GM18498 (cell line): ENCODE results near the gene RAC3.

Experiments
- ATAC-seq: cut with Tn5 transposase; IDR thresholded peaks from one replicate; pipeline ENCODE4 v1.9.1; 2021; ENCODE audit warnings: mild to moderate bottlenecking, moderate library complexity; ENCODE audit not compliant: unreplicated experiment

The RAC3 gene

DNA sequence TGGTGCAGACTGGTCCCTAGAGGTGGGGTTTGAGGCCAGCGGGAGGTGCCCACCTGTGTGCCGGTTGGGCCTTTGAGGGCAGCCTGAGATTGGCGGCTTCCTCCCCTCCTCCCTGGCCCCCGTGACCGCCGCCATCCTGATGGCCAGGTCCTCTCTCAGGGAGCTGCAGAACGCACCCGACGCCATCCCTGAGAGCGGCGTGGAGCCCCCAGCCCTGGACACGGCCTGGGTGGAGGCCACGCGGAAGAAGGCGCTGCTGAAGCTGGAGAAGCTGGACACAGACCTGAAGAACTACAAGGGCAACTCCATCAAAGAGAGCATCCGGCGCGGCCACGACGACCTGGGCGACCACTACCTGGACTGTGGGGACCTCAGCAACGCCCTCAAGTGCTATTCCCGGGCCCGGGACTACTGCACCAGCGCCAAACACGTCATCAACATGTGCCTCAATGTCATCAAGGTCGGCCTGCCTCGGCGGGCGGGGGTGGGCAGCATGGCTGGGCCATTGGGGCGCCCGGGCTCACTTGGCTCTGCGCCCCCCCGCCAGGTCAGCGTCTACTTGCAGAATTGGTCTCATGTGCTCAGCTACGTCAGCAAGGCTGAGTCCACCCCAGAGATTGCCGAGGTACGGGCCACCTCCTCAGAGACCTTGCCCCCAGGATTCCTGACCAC lies 23.0 kb downstream of the RAC3 start:
- no peak for ATAC-seq

DNA sequence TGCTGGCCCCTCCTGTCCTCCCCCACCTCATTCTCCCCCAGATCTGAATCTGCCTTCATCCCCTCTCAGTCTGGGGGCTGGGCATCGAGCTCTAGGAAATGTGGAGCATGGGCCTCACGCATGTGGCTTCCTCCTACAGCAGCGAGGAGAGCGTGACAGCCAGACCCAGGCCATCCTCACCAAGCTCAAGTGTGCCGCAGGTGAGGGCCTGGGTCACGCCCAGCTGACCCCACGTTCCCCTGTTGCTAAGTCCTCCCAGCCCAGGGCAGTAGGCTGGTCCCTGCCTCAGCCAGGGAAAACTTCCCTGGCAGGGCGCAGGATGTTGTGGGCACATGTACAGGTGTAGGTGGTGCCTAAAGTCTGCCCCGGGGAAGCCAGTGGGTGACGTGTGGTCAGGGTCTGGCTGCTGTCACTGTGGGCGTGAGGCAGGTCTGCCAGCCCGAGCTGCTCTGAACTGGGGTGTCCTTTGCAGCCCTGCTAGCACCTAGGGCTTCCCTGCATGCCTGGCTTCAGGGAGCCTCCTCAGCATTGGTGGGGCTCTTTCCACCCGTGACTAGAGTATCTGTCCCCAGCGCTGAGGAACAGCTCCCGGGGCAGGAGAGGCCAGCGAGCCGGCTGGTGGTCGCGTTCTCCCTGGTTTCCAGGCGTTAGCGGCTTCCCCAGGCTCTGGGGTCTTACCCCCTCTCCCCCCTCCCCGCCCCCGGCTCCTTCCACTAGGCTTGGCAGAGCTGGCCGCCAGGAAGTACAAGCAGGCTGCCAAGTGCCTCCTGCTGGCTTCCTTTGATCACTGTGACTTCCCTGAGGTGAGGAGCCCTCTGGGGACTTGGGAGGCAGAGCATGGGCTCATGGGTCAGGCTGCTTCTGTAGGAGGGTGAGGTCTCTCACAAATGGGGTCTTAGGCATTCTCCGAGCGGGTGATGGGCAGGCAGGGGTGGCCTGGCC lies 23.8 kb downstream of the RAC3 start:
- ATAC-seq = no peak

- no peak for ATAC-seq
Measured at GRCh38 chr17:82055965-82056728, 24.7 kb downstream of the RAC3 start.

DNA sequence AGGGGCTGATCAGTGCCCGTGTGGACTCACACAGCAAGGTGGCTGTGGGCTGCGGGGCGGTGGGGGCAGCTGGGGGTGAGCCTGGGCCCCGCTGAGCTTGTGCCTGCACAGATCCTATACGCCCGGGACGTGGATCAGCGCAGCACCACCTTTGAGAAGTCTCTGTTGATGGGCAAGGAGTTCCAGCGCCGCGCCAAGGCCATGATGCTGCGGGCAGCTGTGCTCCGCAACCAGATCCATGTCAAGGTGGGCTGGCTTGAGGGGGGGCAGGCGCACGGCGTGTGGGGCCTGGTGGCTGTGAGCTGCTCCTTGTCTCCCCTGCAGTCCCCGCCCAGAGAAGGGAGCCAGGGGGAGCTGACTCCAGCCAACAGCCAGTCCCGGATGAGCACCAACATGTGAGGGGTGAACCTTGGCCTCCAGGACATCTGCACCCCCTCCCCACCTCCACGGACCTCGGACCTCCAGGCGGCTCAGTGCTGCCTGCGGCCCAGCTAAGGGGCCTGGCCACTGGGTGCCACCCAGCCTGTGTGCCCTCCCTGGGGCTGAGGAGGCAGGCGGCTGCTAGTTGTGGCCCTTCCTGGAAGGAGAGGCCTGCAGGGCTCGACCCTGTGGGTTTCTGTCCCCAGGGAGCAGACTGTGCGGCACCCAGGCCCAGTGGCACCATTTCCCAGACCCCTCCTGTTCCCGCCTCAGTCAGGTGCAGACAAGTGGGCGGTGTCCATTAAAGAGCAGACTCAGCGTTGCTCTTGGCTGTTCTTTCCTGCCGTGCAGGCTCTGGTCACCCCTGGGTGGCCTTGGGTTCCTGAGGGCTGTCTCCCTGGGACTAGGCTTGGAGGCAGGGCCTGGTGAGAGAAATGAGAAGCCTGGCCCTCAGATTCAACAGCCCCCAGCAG lies 25.5 kb downstream of the RAC3 start:
- ATAC-seq = no peak

- no peak for ATAC-seq
Measured at GRCh38 chr17:82058230-82058854, 26.9 kb downstream of the RAC3 start.

DNA sequence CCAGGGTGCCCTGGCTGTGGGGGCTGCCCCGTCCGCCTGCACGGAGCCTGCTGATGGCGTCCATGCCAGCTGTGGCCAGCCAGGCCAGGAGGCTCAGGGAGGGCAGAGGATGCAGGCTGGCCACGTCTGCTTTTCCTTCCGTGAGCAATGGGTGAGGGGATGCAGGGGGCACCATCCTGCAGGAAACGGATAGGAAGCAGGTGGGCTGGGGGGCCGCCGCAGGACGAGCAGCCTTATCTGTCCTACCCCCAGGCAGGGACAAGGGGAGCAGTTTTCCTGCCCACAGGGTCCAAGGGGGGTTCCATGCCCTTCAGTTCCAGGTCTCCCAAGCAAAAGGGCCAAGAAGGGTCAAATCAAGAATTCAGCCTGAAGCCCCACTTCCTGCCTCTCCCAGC lies 27.4 kb downstream of the RAC3 start:
- no peak for ATAC-seq

GRCh38 chr17:82059272-82060000 lies 28.0 kb downstream of the RAC3 start:
- ATAC-seq = no peak

DNA sequence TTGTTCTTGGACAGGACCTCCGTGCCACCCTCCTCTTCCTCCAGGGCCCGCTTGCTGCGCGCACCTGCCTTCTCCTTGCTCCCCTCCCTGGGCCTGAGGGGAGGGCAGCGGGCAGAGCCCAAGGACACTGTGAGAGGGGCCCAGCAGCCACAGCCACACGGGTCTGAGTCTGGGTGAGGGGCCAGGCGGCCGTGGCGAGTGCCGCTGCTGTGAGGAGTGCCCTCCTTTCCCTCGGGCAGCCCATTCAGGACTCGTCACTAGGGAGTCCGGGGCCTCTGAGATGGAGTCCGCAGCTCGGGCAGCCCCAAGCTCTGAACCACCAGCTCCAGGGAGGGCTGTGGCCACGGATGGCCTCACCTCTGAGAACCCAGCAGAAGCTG lies 28.5 kb downstream of the RAC3 start:
- no peak for ATAC-seq

DNA sequence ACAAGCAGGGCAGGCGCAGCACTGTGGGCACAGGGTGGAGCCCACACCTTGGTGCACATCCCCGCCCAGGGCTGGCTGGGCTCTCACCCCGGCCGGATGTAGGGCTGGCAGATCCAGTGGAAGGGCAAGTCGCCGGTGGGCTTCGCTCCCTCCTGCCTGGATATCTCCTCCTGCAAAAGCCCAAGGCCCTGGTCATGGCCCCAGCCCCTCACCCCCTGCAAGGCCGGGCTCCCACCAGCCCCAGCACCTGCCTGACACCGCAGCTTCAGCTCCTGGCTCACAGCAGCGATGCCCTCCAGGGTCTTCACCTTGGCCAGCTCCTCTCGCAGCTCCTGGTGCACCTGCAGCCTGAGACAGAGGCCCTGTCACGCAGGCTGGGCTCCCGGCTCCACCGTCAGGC lies 29.1 kb downstream of the RAC3 start:
- no peak for ATAC-seq

DNA sequence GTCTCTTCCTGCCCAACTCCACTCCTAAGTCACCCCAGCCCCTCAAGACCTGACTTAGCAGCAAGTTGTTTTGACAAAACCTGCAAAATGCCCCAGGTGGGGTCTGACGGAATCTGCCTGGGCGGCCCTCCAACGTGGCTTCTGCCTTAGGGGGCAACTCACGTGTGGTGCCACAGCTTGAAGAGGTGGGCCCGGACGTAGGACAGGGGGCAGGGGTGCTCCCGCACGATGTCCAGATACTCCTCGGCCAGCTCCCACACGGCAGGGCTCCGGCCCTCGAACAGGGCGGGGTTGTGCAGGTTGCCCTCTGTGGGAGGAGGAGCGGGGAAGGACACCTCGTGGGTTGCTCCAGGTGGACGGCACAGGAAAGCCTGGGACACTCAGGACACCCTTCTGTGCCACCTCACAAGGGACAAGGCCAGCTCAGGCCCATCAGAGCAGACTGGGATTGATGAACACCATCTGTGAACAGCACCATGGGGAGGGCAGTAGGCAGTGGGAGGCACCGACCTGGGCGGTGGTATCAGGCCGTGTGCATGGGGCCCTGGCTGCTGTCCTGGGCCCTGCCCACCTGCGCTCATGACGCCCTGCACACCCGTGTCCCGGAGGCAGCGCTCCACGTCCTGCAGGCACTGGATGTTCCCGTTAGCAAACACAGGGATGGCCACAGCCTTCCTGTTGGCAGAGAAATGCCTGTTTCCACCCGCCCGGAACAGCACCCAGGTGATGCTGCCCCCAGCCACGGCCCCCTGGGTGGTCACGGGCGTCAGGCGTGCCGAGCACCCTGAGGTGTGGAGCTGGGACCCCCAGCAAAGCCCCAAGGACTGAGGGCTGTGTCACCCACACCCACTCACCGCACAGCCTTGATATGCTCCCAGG lies 29.8 kb downstream of the RAC3 start:
- ATAC-seq = no peak

DNA sequence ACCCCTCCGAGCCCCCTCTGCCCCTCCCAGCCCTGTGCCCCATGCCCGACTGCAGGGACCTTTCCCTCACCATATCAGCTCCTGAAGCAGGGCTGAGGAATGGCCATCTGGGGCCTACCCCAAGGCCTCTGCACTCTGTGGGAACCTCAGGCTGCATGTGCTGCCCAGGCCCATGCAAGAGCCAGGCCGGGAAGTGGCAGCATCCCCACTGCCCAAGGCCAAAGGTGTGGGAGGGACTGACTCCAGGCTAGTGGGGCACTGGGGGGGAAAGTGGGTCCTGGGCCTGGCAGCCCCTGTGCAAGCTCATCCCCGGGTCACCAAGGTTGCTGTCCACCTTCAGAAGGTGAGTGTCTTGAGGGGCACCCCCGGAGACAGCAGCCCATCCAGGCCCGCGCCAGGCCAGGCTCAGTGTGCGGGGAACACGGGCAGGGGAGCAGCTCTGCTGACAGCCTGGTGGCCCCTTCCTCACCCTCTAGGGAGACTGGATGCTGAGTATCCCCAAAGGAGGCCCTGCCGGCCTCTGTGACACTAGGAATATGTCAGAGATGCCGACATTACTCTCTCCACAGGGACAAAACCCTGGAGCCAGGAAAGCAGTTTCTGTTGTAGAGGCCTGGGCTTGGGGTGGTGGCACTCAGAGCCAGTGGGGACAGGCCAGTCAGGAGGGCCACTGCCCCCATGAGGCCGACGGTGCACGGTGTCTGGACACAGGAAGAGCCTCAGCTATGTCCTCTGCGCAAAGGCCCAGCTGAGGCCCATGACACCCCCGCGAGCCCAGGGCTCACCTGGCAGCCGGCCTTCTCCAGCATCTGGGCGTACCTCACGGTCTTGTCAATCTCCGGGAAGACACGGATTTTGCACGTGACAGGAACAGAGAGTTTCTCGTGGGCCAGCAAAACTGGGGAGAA lies 30.9 kb downstream of the RAC3 start:
- no peak for ATAC-seq

GRCh38 chr17:82062984-82063368 lies 31.5 kb downstream of the RAC3 start:
- no peak for ATAC-seq

DNA sequence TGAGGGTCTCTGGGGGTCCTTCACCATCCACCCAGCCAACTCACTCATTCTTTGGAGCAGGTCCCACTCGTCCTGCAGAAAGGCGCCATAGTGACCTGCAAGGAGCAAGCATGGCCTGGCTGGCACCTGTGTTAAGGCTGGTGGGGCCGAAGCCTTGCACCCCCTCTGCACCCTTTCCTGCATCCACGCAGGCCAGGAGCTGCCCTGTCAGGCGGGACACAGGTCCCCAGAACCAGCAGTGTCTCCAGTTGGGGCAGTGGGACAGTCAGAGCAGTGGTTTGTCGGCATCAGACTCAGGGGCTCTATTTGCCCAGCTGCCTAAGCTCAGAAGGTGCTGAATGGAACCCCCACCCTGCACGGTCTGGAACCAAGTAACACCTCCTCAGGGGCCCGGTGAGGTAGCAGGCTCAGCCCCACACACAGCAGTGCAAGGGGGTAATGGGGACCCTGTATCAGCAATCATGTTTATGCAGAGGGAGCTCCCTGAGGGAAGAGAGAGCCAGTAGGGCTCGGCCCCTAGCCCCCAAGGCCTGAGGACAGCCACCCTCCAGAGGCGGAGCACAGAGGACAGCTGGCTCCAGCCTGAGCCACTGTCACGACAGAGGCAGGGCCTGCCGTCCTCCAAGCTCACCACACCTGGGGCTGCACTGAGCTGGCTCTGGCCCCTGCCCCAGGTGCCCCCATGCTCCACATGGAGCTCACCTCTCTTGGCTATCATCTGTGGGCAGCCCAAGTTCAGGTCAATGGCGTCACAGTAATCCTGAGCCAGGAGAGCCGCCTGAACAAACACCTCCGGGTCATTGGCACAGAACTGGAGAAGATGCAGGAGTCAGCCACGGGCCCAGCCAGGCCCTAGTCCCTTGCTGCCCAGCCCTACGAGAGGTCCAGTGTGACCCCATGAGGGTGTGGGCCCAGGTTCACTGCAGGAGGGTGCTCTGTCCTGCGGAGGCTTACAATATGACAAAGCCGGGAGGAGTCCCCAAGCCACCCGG lies 32.2 kb downstream of the RAC3 start:
- ATAC-seq = no peak

DNA sequence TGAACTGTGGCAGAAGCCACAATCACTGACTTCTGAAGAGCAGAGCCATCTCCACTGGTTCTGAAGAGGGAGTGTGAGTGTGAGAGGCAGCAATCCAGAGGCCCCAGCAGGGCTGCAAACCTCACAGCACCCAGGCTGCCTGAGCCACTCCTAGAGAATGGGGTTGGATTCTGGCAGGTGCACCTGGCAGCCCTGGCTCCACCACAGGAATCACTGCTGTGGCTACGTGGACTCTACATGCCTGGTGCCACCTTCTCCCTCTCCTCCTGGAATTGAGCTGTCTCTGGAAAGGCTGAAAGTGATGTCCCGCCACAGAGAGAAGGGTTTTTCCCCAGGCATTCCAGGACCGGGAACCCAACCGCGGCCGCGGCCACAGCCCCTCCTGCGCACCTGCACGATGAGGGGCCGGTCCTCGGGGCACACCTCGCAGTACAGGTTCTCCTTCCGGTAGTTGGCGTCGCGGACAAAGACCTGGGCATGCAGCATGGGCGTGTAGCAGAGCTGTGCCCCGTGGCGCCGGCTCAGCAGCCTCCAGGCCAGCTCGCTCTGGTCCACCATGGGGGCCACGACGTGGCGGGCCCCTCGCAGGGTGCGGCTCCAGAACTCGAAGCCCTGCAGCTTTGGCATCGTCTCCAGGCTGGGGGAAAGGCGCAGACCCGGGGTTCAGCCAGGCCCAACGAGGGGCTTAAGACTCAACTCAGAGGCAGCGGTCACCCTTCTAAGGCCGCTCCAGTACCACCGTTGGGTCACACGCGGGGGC lies 33.1 kb downstream of the RAC3 start:
- ATAC-seq = no peak

GRCh38 chr17:82065193-82065637 lies 33.7 kb downstream of the RAC3 start:
- ATAC-seq = peak; percentile 32
